Caco-2 (cell line): ENCODE measurements around the gene ZDHHC12. TPM values are rescaled to one million over a fixed set of nuclear protein-coding genes. Genes with fewer than 3 reads are reported as not detected.
"Not testable (repeated sequence)": the region's sequence is repeated elsewhere in the genome, so short reads cannot be mapped to it uniquely, and the experiment has no call there.

Experiments
- BruUV-seq: library from RNA; stranded (reverse); fragments of 400-500 nt; replicated peaks from 2 replicates; lab custom pipeline; 2021; lab: Mats Ljungman, UMichigan
- CTCF ChIA-PET: fragments of 300-600 bp; sonication (Branson Sonifier 250); formaldehyde crosslinking; loops from one replicate; lab custom pipeline; 2022; ENCODE audit warnings: antibody characterized with exemption; lab: Charles Lee
- POLR2A ChIA-PET: fragments of 300-600 bp; sonication (Branson Sonifier 250); formaldehyde crosslinking; loops from one replicate; lab custom pipeline; 2022; ENCODE audit warnings: antibody characterized with exemption; lab: Charles Lee
- DNase-seq, 2 experiments: peaks; one replicate each; pipeline versions ENCODE4 v3.0.0 to v3.0.0-alpha.2; 2020 to 2022
- H3K27me3 ChIP-seq: replicated peaks from 2 replicates; pipeline ENCODE4 v1.6.0; 2011; ENCODE audit warnings: low read length; ENCODE audit not compliant: control insufficient read depth, insufficient read depth
- H3K36me3 ChIP-seq: 2 replicates; pipeline ENCODE4 v1.5.1; 2011; ENCODE audit warnings: low read length; ENCODE audit not compliant: control insufficient read depth, insufficient read depth
- H3K4me1 ChIP-seq: fragments of 250-450 bp; sonication (Bioruptor Pico); 2 replicates; pipeline ENCODE4 v1.5.1; 2020; ENCODE audit warnings: mild to moderate bottlenecking
- H3K4me3 ChIP-seq: 2 replicates; pipeline ENCODE4 v1.5.1; 2011; ENCODE audit warnings: low read depth, mild to moderate bottlenecking, control low read depth, low read length
- H3K9me3 ChIP-seq: fragments of 250-450 bp; sonication (Bioruptor Pico); 2 replicates; pipeline ENCODE4 v1.5.1; 2020; ENCODE audit warnings: mild to moderate bottlenecking, moderate library complexity
- H3K27ac Mint-ChIP-seq: one replicate; pipeline ENCODE4 v1.8.0; 2022; ENCODE audit warnings: mixed read lengths; ENCODE audit not compliant: unreplicated experiment
- H3K27me3 Mint-ChIP-seq: one replicate; pipeline ENCODE4 v1.8.0; 2022; ENCODE audit warnings: mixed read lengths; ENCODE audit not compliant: insufficient read depth, unreplicated experiment
- H3K36me3 Mint-ChIP-seq: one replicate; pipeline ENCODE4 v1.8.0; 2022; ENCODE audit warnings: mild to moderate bottlenecking, mixed read lengths; ENCODE audit not compliant: insufficient read depth, unreplicated experiment
- H3K4me1 Mint-ChIP-seq: one replicate; pipeline ENCODE4 v1.8.0; 2022; ENCODE audit warnings: low read depth, mixed read lengths; ENCODE audit not compliant: unreplicated experiment
- H3K4me3 Mint-ChIP-seq: one replicate; pipeline ENCODE4 v1.8.0; 2022; ENCODE audit warnings: mild to moderate bottlenecking, moderate library complexity, mixed read lengths; ENCODE audit not compliant: unreplicated experiment
- H3K9me3 Mint-ChIP-seq: one replicate; pipeline ENCODE4 v1.8.0; 2022; ENCODE audit warnings: mixed read lengths; ENCODE audit not compliant: unreplicated experiment
- intact Hi-C: fragments of 100-400 bp; cut with micrococcal nuclease; formaldehyde crosslinking; loops from one replicate; pipeline ENCODE4 v1.10.0; 2022; ENCODE audit not compliant: unreplicated experiment
- total RNA-seq: library from RNA; stranded (reverse); gene quantifications from 2 replicates; pipeline ENCODE4 v1.2.3, GENCODE V29; 2022
- TF ChIP-seq, protein P1 (sequence below), 2 experiments: fragments of 200-600 bp in 1 of 2; IDR thresholded peaks; 1 replicate in 1 of 2; 2 replicates in 1 of 2; pipeline versions ENCODE4 v1.5.1 to v1.8.0; 2011 to 2022; ENCODE audit warnings: antibody characterized with exemption in 1 of 2, control low read depth in 1 of 2, inconsistent platforms in 1 of 2, low read depth in 1 of 2, low read length in 1 of 2, mild to moderate bottlenecking in 1 of 2, moderate library complexity in 1 of 2; ENCODE audit not compliant: insufficient read depth in 1 of 2, severe bottlenecking in 1 of 2, unreplicated experiment in 1 of 2

Gene ZDHHC12
- total RNA-seq, 1 experiment from 2014 or later: 73.7 TPM

DNA sequence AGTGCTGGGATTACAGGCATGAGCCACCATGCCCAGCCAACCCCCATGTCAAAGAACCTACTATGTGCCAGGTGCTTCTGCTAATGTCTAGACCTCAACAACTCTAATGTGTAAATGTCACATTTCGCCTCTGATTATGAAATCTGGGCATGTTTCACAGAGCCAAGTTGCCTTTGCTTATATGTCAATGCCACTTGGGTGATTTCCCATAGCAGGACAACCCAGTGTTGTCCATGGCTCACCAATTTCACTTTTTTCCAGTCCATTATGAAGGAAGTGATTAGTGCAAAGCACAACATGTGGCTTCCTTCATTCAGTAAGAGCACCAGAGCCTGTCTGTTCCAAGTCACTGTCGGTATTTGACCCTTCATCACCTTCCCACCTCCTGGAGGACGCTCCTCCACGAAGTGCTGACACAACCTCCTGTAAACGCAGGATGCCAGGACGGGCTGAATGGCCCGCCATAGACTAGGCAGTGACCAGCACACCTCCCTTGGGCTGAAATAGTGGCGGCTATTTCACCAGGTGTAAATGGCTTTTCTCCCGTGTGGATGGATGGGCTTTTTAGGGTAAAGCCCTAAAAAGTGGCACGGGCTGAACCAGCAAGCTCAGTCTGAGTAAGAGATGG lies 22.6 kb downstream of the ZDHHC12 start:
- Mint-ChIP-seq H3K4me3 (no peak overlapping the region), H3K4me1 (peaks cover 6% of the 10 kb centered on the region), H3K36me3 (peaks cover 44% of the 10 kb centered on the region), H3K27ac (no peak overlapping the region), H3K27me3 (no peaks in the 10 kb centered on the region), H3K9me3 (no peaks in the 10 kb centered on the region)
- ChIA-PET CTCF (interaction anchor here (1.6 kb wide), 1 partner anchor 66 kb away, joined by 4 read pairs; no protein-coding TSS in a partner anchor), POLR2A (no interaction called here)
- TF ChIP-seq, protein P1, sequence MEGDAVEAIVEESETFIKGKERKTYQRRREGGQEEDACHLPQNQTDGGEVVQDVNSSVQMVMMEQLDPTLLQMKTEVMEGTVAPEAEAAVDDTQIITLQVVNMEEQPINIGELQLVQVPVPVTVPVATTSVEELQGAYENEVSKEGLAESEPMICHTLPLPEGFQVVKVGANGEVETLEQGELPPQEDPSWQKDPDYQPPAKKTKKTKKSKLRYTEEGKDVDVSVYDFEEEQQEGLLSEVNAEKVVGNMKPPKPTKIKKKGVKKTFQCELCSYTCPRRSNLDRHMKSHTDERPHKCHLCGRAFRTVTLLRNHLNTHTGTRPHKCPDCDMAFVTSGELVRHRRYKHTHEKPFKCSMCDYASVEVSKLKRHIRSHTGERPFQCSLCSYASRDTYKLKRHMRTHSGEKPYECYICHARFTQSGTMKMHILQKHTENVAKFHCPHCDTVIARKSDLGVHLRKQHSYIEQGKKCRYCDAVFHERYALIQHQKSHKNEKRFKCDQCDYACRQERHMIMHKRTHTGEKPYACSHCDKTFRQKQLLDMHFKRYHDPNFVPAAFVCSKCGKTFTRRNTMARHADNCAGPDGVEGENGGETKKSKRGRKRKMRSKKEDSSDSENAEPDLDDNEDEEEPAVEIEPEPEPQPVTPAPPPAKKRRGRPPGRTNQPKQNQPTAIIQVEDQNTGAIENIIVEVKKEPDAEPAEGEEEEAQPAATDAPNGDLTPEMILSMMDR (IDR thresholded peaks at IDR 0.05; ENCODE audit: insufficient read depth in 1 of 2, low read depth in 1 of 2, low read length in 1 of 2, severe bottlenecking in 1 of 2, unreplicated experiment in 1 of 2): no peak
- no peaks in the 10 kb centered on the region for H3K27me3 ChIP-seq
- intact Hi-C loops: no loop called here
- BruUV-seq: no TSS peak
- H3K4me1 ChIP-seq: no peaks in the 10 kb centered on the region
- peak in 1 of 2 experiments; percentile 25 for DNase-seq
- no peaks in the 10 kb centered on the region for H3K9me3 ChIP-seq
- no peak overlapping the region for H3K4me3 ChIP-seq
- H3K36me3 ChIP-seq: no peaks in the 10 kb centered on the region

DNA sequence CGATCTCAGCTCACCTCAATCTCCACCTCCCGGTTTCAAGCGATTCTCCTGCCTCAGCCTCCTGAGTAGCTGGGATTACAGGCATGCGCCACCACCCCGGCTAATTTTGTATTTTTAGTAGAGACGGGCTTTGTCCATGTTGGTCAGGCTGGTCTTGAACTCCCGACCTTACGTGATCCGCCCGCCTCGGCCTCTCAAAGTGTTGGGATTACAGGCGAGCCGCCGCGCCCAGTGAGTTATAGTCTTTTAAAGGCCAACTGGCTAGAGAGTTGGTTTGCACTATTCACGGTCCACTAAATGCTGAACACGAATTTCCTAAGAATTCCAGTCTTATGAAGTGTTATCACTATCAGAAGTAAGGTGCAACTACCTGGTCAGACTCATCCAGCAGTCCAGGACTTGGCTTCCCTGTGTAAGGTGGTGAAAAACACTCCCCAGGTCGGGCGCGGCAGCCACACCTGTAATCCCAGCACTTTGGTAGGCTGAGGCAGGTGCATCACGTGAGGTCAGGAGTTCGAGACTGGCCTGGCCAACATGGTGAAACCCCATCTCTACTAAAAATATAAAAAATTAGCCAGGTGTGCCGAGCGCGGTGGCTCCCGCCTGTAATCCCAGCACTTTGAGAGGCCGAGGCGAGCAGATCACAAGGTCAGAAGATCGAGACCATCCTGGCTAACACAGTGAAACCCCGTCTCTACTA lies 24.7 kb downstream of the ZDHHC12 start:
- H3K9me3 ChIP-seq, H3K4me3 Mint-ChIP-seq, BruUV-seq, DNase-seq, H3K27me3 Mint-ChIP-seq, H3K4me1 ChIP-seq, intact Hi-C loops, H3K36me3 ChIP-seq, POLR2A ChIA-PET, H3K4me3 ChIP-seq, H3K4me1 Mint-ChIP-seq, H3K27ac Mint-ChIP-seq, H3K9me3 Mint-ChIP-seq, H3K27me3 ChIP-seq: not testable (repeated sequence)
- CTCF ChIA-PET: interaction anchor here (0.7 to 1.6 kb wide), 2 partner anchors 64 to 1937 kb away, joined by 3 to 4 read pairs; no protein-coding TSS in a partner anchor
- peaks cover 64% of the 10 kb centered on the region for H3K36me3 Mint-ChIP-seq

DNA sequence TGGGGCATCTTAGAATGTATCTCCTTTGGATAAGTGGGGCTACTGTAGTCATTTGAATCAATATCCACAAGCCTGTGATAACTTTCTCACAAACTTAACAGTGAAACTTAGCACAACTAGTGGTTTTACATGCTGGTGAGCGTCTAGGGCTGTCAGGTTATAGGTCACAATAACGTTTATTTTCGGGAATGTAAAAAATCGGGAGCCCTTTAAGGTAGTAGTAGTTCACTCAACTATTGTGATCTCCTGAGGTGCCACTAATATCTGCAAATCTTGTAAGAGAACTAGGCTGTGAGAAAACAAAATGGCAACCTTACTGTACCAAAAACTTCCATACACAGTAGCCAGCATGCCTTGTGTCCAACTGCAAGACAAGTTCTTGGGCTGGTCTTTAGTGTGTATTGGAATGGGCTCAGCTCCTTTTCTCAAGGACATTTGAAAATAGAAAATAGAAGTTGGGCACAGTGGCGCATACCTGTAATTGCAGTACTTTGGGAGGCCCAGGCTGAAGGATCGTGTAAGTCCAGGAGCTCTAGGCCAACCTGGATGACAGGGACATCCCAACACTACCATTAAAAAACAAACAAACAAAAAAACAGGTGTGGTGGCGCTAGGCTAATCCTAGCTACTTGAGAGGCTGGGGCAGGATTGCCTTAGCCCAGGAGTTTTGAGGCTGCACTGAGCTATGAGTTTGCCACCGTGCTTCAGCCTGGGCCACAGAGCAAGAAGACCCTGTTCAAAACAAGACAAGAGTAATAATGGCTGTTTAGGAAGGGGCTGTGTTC lies 26.8 kb downstream of the ZDHHC12 start:
- Mint-ChIP-seq H3K36me3 (peaks cover 76% of the 10 kb centered on the region), H3K27ac (no peak overlapping the region), H3K27me3 (no peaks in the 10 kb centered on the region), H3K4me1 (peaks cover 16% of the 10 kb centered on the region), H3K4me3 (no peak overlapping the region), H3K9me3 (no peaks in the 10 kb centered on the region)
- no peak for DNase-seq
- TF ChIP-seq, protein P1 (IDR thresholded peaks at IDR 0.05; ENCODE audit: insufficient read depth in 1 of 2, low read depth in 1 of 2, low read length in 1 of 2, severe bottlenecking in 1 of 2, unreplicated experiment in 1 of 2): no peak
- intact Hi-C loops: no loop called here
- no peak overlapping the region for H3K4me3 ChIP-seq
- ChIA-PET CTCF (no interaction called here), POLR2A (interaction anchor here (0.9 kb wide), 1 partner anchor 27 kb away, joined by 3 read pairs; the partner anchor contains the start of gene ZDHHC12)
- H3K27me3 ChIP-seq: no peaks in the 10 kb centered on the region
- peaks cover 3% of the 10 kb centered on the region; the same call in 1 of the 2 replicates for H3K36me3 ChIP-seq
- H3K9me3 ChIP-seq: no peaks in the 10 kb centered on the region
- no peaks in the 10 kb centered on the region for H3K4me1 ChIP-seq
- BruUV-seq: no TSS peak
